Aorta (tissue), 5 donors: ENCODE results near the gene BAD. TPM values are rescaled to one million over a fixed set of nuclear protein-coding genes. Genes with fewer than 3 reads are reported as not detected.

Source experiments
- ATAC-seq: fragments of 200-7000 bp; cut with Tn5 transposase; one replicate; pipeline ENCODE4 v1.9.1; 2022; ENCODE audit warnings: moderate library complexity; ENCODE audit not compliant: low FRiP score
- DNase-seq, 2 donors: peaks; one replicate each; pipeline ENCODE4 v3.0.0-alpha.2; 2020
- H3K27ac ChIP-seq, 2 donors: one replicate each; pipeline ENCODE4 v1.5.1; 2013; ENCODE audit warnings: low read length in 2 of 2, mild to moderate bottlenecking in 2 of 2, moderate library complexity in 2 of 2, control low read depth in 1 of 2, inconsistent platforms in 1 of 2, low read depth in 1 of 2
- H3K27me3 ChIP-seq, 2 donors: one replicate each; pipeline ENCODE4 v1.6.1; 2013; ENCODE audit warnings: control low read depth in 1 of 2, low read length in 1 of 2, mild to moderate bottlenecking in 1 of 2, moderate library complexity in 1 of 2; ENCODE audit not compliant: insufficient read depth in 2 of 2, control insufficient read depth in 1 of 2
- H3K36me3 ChIP-seq, 2 donors: one replicate each; pipeline ENCODE4 v1.6.1; 2013; ENCODE audit warnings: control low read depth in 1 of 2, low read length in 1 of 2, mild to moderate bottlenecking in 1 of 2; ENCODE audit not compliant: insufficient read depth in 2 of 2, control insufficient read depth in 1 of 2
- H3K4me1 ChIP-seq, 2 donors: one replicate each; pipeline ENCODE4 v1.6.1; 2013; ENCODE audit warnings: low read length in 2 of 2, control low read depth in 1 of 2, mild to moderate bottlenecking in 1 of 2, moderate library complexity in 1 of 2; ENCODE audit not compliant: insufficient read depth in 2 of 2, control insufficient read depth in 1 of 2
- H3K4me3 ChIP-seq, 2 donors: one replicate each; pipeline ENCODE4 v1.5.1; 2013; ENCODE audit warnings: low read length in 2 of 2, control low read depth in 1 of 2, mild to moderate bottlenecking in 1 of 2
- H3K9me3 ChIP-seq: one replicate; pipeline ENCODE4 v1.6.1; 2013; ENCODE audit warnings: mild to moderate bottlenecking, low read length; ENCODE audit not compliant: control insufficient read depth
- WGBS, 2 donors: extraction: QIAGEN DNeasy Blood & Tissue Kit; methylation state at CpG; one replicate each; pipeline ENCODE4 v1.1.7; 2013; 5-methylcytosine and 5-hydroxymethylcytosine counted together
- intact Hi-C, 2 donors: fragments of 100-400 bp; cut with DNase I; formaldehyde crosslinking; loops; one replicate each; pipeline versions ENCODE4 v1.14.2 to v1.15.0; 2022
- polyA plus RNA-seq, 2 donors: library from polyadenylated mRNA; stranded (reverse); fragments of 200-250 nt; gene quantifications; one replicate each; pipeline ENCODE4 v1.2.3, GENCODE V29; 2013
- total RNA-seq, 2 donors: library from RNA; stranded (reverse); fragmentation: NEBNext Ultra II Directional; extraction: Animal tissue kit (Norgen Biotek cat#: 25700); gene quantifications; one replicate each; pipeline ENCODE4 v1.2.1, GENCODE V29; 2021
- donor health status: healthy with polysubstance abuse.
- donor health status: Bipolar disorder and iron deficiency.
- donor health status: DM: no; HTN: no; CAD: no.
- donor health status: DM: no; HTN: no; CAD: no.
- donor health status: DM: yes; HTN: yes; CAD: no.

BAD gene
- total and polyA plus RNA-seq, 4 donors = 47.2 to 119 (median 67.6) TPM

DNA sequence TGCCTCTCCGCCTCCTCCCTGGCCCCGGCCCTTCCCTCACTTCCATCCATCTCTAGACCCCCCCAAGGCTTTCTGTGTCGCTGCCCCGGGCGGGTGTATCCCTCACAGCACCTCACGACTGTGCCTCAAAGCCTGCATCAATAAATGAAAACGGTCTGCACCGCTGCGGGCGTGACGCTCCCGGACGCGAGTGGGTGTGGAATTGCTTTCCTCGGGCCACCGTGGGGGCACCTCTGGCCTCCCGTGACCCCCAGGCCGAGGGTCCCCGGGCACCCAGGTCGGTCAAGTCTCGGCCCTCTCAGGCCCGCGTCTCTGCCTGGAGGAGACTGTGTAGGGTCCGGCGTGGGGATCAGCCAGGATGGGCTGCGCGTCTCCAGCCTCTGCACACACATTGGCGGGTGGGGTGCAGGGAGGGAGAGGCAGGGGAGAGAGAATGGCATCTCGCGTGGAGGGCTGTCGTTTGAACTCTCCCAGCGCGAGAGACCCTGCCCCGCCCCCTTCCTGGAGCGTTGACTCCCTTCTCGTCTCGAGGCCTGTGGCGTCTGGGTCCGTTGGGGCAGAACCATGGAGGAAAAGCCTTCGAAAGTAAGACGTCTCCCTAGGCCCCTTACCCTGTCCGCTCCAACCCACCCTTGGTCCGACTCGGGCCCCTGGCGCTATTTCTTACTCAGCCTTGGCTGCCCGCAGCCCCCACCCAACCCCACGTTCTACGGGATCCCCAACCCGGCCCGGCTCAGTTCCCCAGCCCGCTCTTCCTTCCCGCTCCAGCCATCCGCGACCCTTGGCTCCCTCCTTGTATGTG, 15.6 kb upstream of the BAD start, which contains the start of gene CATSPERZ:
CATSPERZ (plus strand) TSS at position 512 of the 802 bp plus-strand sequence; CDS start at position 565, 53 bp downstream.
- no peaks in the 10 kb centered on the region for H3K4me1 ChIP-seq
- H3K36me3 ChIP-seq = no peaks in the 10 kb centered on the region
- H3K27me3 ChIP-seq = no peaks in the 10 kb centered on the region
- H3K9me3 ChIP-seq = no peaks in the 10 kb centered on the region
- 6 to 10% methylated on average over 47 to 54 of the region's 54 CpGs for WGBS, 2 donors
- peak within 1 kb of the TSS in 1 of 2 donors; percentile 16 for H3K4me3 ChIP-seq
- peak; percentile 27 for ATAC-seq
- H3K27ac ChIP-seq = no peak within 1 kb of the TSS
- no peak for DNase-seq
- intact Hi-C loops = loop anchor here (2.0 to 5.0 kb wide), 3 partner anchors 95 to 113 kb away; partner anchors contain the start of gene STIP1 (in 1 of the 2)

DNA sequence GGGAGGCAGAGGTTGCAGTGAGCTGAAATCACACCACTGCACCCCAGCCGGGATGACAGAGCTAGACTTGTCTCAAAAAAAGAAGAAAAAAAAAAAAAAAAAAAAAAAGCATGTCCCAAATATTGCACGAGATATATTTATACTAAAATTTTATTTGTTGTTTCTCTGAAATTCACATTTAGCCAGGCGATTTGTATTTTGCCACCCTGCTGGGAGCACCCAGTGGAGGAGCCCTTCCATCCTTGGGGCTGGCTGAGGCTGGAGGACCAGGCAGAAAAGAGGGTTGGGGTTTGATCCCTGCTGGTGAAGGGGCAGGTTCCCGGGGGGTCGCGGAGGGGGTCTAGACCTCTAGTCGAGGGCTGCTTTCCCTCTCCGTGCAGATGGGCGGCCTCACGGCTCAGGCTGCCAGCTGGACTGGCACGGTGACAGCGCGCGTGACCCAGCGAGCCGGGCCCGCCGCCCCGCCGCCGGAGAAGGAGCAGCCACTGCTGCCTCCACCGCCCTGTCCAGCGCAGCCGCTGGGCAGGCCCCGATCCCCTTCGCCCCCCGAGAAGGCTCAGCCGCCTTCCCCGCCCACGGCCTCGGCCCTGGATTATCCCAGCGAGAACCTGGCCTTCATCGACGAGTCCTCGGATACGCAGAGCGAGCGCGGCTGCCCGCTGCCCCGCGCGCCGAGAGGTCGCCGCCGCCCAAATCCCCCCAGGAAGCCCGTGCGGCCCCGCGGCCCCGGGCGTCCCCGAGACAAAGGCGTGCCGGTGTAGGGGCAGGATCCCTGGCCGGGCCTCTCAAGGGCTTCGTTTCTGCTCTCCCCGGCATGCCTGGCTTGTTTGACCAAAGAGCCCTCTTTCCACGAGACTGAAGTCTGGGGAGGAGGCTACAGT, 14.7 kb upstream of the BAD start:
- intact Hi-C loops = no loop called here
- DNase-seq = peak; percentile 84 to 92
- no peaks in the 10 kb centered on the region for H3K4me1 ChIP-seq
- no peak overlapping the region for H3K27ac ChIP-seq
- ATAC-seq = peak; percentile 74
- peak overlapping the region in 1 of 2 donors; percentile 16 for H3K4me3 ChIP-seq
- WGBS, 2 donors = 3% methylated on average over 57 to 60 of the region's 60 CpGs
- H3K27me3 ChIP-seq = no peaks in the 10 kb centered on the region
- no peaks in the 10 kb centered on the region for H3K9me3 ChIP-seq
- H3K36me3 ChIP-seq = no peaks in the 10 kb centered on the region

DNA sequence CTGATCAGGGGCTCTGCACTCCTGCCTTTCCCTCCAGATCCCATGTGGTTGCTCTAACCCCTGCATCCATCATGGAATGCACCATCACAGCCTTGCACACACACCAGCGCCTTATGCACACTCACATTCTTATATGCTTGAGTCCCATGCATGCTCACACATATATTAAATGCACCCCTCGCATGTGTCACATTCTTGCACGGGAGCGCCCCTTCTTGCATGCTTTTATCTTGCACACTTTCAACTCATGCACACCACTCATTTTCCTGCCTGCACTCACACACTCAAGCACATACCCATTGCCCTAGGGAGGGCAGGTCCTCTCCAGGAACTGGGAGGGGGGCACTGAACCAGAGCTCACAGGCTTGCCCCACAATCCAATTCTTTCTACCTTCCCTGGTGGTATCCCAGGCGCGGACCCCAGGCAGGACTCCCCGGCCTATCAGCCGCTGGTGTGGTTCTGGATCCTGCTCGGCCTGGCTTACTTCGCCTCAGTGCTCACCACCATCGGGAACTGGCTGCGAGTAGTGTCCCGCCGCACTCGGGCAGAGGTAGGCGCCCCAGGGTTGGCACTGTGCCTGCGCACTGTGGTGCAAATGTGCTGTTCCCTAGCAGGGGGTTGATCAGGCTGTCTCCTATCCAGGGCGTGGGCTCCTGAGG, 13.4 kb upstream of the BAD start:
- H3K4me1 ChIP-seq = no peaks in the 10 kb centered on the region
- no peaks in the 10 kb centered on the region for H3K36me3 ChIP-seq
- H3K4me3 ChIP-seq = no peak overlapping the region
- intact Hi-C loops = no loop called here
- ATAC-seq = no peak
- no peaks in the 10 kb centered on the region for H3K9me3 ChIP-seq
- DNase-seq = no peak
- no peaks in the 10 kb centered on the region for H3K27me3 ChIP-seq
- 41 to 43% methylated on average over 18 of the region's 18 CpGs for WGBS, 2 donors
- H3K27ac ChIP-seq = no peak overlapping the region

DNA sequence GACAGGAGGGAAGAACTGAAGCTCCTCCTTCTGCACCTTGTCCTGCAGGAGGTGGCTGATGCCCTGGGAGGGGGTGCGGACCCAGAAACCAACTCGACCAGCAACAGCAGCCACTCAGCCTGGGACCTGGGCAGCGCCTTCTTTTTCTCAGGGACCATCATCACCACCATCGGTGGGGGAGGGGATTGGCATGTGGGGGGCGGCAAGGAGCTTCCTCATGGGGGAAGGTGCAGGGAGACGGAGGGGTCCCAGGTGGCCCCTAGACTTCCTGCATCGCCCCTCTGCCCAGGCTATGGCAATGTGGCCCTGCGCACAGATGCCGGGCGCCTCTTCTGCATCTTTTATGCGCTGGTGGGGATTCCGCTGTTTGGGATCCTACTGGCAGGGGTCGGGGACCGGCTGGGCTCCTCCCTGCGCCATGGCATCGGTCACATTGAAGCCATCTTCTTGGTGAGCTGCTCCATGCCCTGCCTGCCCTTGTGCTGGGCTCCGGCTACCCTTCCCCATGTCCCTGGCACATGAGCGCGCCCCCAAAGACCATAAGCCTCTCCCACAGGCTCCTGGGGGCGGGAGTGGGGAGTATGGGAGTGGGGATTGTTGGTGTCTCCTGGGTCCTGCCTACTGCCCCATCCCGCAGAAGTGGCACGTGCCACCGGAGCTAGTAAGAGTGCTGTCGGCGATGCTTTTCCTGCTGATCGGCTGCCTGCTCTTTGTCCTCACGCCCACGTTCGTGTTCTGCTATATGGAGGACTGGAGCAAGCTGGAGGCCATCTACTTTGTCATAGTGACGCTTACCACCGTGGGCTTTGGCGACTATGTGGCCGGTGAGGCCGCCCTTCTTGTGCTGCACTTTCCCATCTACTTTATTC, 12.6 kb upstream of the BAD start:
- Histone ChIP-seq H3K27ac (no peak overlapping the region), H3K27me3 (no peaks in the 10 kb centered on the region), H3K36me3 (no peaks in the 10 kb centered on the region), H3K4me1 (no peaks in the 10 kb centered on the region), H3K9me3 (no peaks in the 10 kb centered on the region), H3K4me3 (no peak overlapping the region)
- intact Hi-C loops = no loop called here
- WGBS, 2 donors = 11 to 16% methylated on average over 32 to 34 of the region's 34 CpGs
- ATAC-seq (no peak), DNase-seq (no peak)

DNA sequence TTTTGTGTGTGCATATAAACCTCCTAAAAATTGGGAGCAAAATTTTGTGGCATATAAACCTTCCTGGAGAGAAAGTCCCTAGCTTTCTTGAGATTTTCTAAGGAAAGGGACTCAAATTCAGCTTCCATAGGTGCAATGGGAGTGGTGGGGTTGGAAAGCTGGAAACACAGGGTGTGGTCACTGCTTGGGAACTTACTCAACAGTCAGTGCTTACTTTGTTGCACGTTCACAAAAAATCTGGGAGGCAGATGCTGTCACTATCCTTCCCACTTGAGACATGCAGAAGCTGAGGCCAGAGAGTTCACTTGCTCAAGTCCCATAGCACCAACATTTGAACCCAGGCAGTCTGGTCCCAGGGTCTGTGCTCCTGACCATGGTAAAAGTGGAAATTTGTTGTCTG, 11.8 kb upstream of the BAD start:
- Histone ChIP-seq H3K27ac (no peak overlapping the region), H3K4me3 (no peak overlapping the region), H3K9me3 (no peaks in the 10 kb centered on the region), H3K4me1 (no peaks in the 10 kb centered on the region), H3K36me3 (no peaks in the 10 kb centered on the region), H3K27me3 (no peaks in the 10 kb centered on the region)
- no peak for ATAC-seq
- WGBS, 2 donors = 36 to 50% methylated on average over 1 of the region's 1 CpG
- DNase-seq = no peak
- intact Hi-C loops = no loop called here

DNA sequence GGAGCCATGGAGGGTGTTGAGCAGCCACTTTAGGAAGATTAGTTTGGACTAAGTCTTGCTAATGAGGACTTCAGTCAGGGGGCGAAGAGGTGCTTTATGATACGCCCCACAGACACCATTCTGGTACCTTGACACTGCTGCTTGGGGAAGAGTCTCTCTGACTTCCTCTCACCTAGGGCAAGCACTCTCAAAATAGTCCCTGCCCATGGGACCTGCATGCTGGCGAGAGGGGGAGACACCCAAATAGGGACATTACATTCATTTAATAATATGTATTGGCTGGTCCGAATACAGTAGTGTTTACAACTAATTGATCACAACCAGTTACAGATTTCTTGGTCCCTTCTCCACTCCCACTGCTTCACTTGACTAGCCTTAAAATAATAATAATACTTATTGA, 11.3 kb upstream of the BAD start:
- WGBS, 2 donors = 87 to 96% methylated on average over 4 of the region's 4 CpGs
- intact Hi-C loops = no loop called here
- H3K4me3 ChIP-seq = no peak overlapping the region
- H3K4me1 ChIP-seq = no peaks in the 10 kb centered on the region
- H3K36me3 ChIP-seq = no peaks in the 10 kb centered on the region
- no peak overlapping the region for H3K27ac ChIP-seq
- no peak for ATAC-seq
- no peaks in the 10 kb centered on the region for H3K27me3 ChIP-seq
- no peak for DNase-seq
- H3K9me3 ChIP-seq = no peaks in the 10 kb centered on the region

DNA sequence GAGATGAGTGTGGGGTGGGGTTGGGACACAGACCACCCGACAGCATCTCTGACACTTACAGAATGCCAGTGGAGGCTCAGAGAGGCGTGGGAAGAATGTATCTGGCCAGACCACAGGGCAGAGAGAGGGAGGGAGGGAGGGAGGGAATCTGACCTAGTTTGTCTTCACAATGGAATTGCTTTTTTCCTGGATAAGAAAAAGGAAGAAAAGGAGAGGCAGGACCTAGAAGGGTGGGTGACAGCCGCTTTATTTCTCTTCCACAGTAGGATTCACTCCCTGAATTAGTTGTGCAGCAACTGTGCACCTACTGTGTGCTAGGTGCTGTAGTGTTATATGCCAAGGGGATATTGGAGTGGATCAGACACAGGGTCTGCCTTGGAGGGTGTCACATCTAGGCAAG, 10.3 kb upstream of the BAD start:
- no peaks in the 10 kb centered on the region for H3K4me1 ChIP-seq
- WGBS, 2 donors = 56 to 69% methylated on average over 3 of the region's 3 CpGs
- H3K36me3 ChIP-seq = no peaks in the 10 kb centered on the region
- DNase-seq (no peak), ATAC-seq (no peak)
- H3K27ac ChIP-seq = no peak overlapping the region
- H3K27me3 ChIP-seq = no peaks in the 10 kb centered on the region
- no peak overlapping the region for H3K4me3 ChIP-seq
- H3K9me3 ChIP-seq = no peaks in the 10 kb centered on the region
- intact Hi-C loops = no loop called here
